Measurements from ENCODE around the gene CRYL1. TPM values are rescaled to one million over a fixed set of nuclear protein-coding genes. Genes with fewer than 3 reads are reported as not detected.

Gene CRYL1
- total RNA-seq, 3 donors from 2014 or later = 27.5 to 68.3 (median 29.0) TPM

DNA sequence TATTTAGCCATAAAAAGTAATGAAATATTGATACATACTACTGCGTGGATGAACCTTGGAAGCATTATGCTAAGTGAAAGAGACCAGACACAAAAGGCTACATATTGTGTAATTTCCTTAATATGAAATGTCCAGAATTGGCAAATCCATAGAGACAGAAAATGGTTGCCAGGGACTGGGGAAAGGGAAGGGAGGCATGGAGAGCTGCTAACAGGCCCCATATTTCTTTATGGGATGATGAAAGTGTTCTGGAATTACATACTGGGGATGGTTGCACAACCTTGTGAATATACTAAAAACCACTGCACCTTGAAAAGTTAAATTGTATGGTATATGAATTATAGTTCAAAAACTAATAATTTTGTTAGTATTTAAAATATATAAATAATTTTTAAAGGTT lies 44.9 kb upstream of the CRYL1 start:
- no peak overlapping the region for H3K27ac ChIP-seq
- H3K36me3 ChIP-seq = no peaks in the 10 kb centered on the region
- H3K4me3 ChIP-seq = no peak overlapping the region
- intact Hi-C loops (cut with DNase I; ENCODE audit: low total_unique reads) = no loop called here
- no peaks in the 10 kb centered on the region for H3K9me3 ChIP-seq
- no peaks in the 10 kb centered on the region for H3K27me3 ChIP-seq
- no peak for DNase-seq (ENCODE audit: low spot score in 2 of 2)
- no peak for TF ChIP-seq CTCF (IDR thresholded peaks at IDR 0.05)
- TF ChIP-seq POLR2A (IDR thresholded peaks at IDR 0.05) = no peak
- H3K4me1 ChIP-seq = no peaks in the 10 kb centered on the region

- Histone ChIP-seq H3K27ac (peak overlapping the region; percentile 94 to 98), H3K9me3 (no peaks in the 10 kb centered on the region), H3K4me3 (peak overlapping the region; percentile 67 to 81 (median 77)), H3K4me1 (no peaks in the 10 kb centered on the region), H3K36me3 (no peaks in the 10 kb centered on the region), H3K27me3 (no peaks in the 10 kb centered on the region)
- no peak for TF ChIP-seq CTCF (IDR thresholded peaks at IDR 0.05)
- no peak for TF ChIP-seq POLR2A (IDR thresholded peaks at IDR 0.05)
- no peak for TF ChIP-seq POLR2AphosphoS5 (IDR thresholded peaks at IDR 0.05)
- intact Hi-C loops (cut with DNase I; ENCODE audit: low total_unique reads) = no loop called here
- DNase-seq (ENCODE audit: low spot score in 2 of 2) = no peak
These were observed 42.3 kb upstream of the CRYL1 start for GRCh38 chr13:20567881-20568528.

GRCh38 chr13:20566898-20567874 lies 41.5 kb upstream of the CRYL1 start, which contains the start of gene IFT88:
Gene IFT88, plus strand, starts transcription at chr13:20567157. Its CDS starts 7,229 bp downstream, at chr13:20574386.
- H3K27me3 ChIP-seq = no peaks in the 10 kb centered on the region
- DNase-seq (ENCODE audit: low spot score in 2 of 2) = peak; percentile 69 to 84
- TF ChIP-seq POLR2A (IDR thresholded peaks at IDR 0.05) (no peak), POLR2AphosphoS5 (IDR thresholded peaks at IDR 0.05) (peak; percentile 56 to 81 (median 63)), CTCF (IDR thresholded peaks at IDR 0.05) (peak in 1 of 3 donors; percentile 8)
- H3K36me3 ChIP-seq = no peaks in the 10 kb centered on the region
- H3K9me3 ChIP-seq = no peaks in the 10 kb centered on the region
- peak within 1 kb of the TSS; percentile 67 to 81 (median 77) for H3K4me3 ChIP-seq
- intact Hi-C loops (cut with DNase I; ENCODE audit: low total_unique reads) = no loop called here
- no peaks in the 10 kb centered on the region for H3K4me1 ChIP-seq
- peak within 1 kb of the TSS; percentile 94 to 98 for H3K27ac ChIP-seq

DNA sequence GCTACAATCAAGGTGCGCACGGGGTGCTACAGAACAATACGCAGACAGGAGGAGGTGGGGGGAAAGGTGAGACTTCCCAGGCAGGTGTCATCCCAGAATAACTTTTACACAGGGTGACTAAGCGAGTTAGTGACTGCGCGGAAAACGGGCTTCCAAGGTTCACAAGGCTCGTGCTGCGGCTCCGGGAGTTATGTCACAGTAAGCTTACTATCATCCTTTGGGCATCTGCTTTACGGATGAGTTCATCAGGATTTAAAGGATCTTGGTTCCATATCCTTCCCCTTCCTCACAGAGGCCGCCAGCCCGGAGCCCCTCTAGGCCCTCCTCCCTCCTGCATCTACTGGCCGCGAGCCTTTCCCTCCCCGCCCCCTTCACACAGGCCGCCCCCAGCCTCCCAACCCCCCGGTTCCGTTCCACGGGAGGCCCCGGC lies 40.8 kb upstream of the CRYL1 start:
- Histone ChIP-seq H3K36me3 (no peaks in the 10 kb centered on the region), H3K4me3 (peak overlapping the region; percentile 67 to 81 (median 77)), H3K27me3 (no peaks in the 10 kb centered on the region), H3K4me1 (no peaks in the 10 kb centered on the region), H3K27ac (peak overlapping the region; percentile 94 to 98), H3K9me3 (no peaks in the 10 kb centered on the region)
- DNase-seq (ENCODE audit: low spot score in 2 of 2) = peak in 1 of 2 donors; percentile 40
- intact Hi-C loops (cut with DNase I; ENCODE audit: low total_unique reads) = no loop called here
- TF ChIP-seq CTCF (IDR thresholded peaks at IDR 0.05) (no peak), POLR2AphosphoS5 (IDR thresholded peaks at IDR 0.05) (no peak), POLR2A (IDR thresholded peaks at IDR 0.05) (no peak)

All from breast epithelium (tissue), 4 donors.